Measurements from ENCODE around the gene OAT.

DNA sequence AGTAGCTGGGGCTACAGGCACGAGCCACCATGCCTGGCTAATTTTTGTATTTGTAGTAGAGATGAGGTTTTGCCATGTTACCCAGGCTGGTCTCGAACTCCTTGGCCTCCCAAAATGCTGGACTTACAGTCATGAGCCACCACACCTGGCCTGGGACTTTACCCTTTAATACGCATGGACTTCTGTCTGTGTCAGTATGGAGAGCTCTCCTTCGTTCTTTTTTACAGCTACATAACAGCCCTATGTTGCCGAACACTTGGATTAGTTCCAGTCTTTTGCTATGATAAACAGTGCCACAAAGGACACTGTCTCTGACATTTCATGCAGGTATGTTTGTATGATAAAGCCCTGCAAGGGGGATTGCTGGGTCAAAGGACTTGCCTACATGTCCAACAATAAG lies 10.9 kb upstream of the OAT start:
- TF ChIP-seq ARNTL (CRISPR knock-in tag; IDR thresholded peaks at IDR 0.05; ENCODE audit: borderline replicate concordance, low read depth) (no peak), PPARA (CRISPR knock-in tag; IDR thresholded peaks at IDR 0.05; ENCODE audit: borderline replicate concordance) (no peak), TCF4 (CRISPR knock-in tag; IDR thresholded peaks at IDR 0.05; ENCODE audit: borderline replicate concordance) (no peak), RARB (CRISPR knock-in tag; IDR thresholded peaks at IDR 0.05) (no peak), ZFP3 (CRISPR knock-in tag; IDR thresholded peaks at IDR 0.05) (no peak), ZFP30 (CRISPR knock-in tag; IDR thresholded peaks at IDR 0.05) (no peak)

Measured in SK-N-SH treated with all-trans-retinoic acid at 6 μM for 48 hours (cell line).